Measurements from ENCODE around the gene ATP5F1E.
"Not testable (repeated sequence)": the region's sequence is repeated elsewhere in the genome, so short reads cannot be mapped to it uniquely, and the experiment has no call there.

The ATP5F1E gene

DNA sequence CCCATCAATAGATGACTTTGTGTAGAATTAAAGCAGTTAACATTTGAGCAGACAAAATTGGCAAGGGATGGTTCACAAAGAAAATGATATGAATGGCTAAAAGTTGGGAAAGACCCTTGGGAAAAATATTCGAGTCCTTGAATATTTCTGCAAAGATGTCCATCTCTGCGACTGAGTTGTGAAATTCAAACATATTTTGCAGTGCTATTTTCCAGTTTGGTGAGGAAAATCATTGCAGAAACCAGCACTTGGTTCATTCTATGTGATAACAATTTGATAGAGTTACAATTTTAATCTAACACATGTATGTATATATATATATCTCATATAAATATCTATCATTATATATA, 16.5 kb upstream of the ATP5F1E start:
- no peak overlapping the region for H3K4me3 Mint-ChIP-seq
- H3K27ac Mint-ChIP-seq = no peak overlapping the region
- H3K4me1 Mint-ChIP-seq = peaks cover 24% of the 10 kb centered on the region
- ATAC-seq (no peak), DNase-seq (no peak)
- H3K27me3 Mint-ChIP-seq = peaks cover 26% of the 10 kb centered on the region
- H3K9me3 Mint-ChIP-seq = no peaks in the 10 kb centered on the region

DNA sequence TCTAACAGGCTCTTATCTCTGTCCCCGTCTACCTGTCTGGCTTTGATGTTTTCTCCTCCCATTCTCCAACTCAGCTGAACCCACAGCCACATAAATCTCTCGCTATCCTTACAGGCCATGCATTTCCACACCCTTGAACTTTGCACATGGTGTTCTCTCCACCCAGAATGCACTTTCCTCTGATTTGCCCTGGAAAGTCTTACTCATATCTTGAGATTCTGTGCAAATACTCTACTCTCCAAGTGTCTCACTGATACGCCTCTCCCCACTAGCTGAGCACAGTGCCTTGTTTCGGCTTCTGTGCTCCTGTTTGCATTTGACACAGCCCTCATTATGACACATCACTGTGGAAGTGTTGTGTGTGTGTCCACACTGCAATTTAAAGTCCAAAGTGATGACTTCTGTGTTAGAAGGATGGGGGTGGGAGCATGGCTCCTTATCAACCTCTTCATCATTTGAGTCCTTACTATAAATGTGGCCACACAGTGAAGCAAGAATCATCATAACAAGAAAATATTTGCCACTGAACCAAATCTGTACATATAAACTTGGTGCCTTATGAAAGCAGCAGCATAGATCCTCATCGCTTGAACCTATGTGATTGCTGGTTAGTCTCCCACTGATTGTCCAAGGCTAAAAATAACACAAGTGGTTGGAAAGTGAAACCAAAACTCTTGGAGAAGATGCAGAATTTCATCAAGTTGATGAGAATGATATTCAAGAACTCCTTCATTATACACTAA, 16.0 kb upstream of the ATP5F1E start:
- Mint-ChIP-seq H3K9me3 (no peaks in the 10 kb centered on the region), H3K4me3 (no peak overlapping the region), H3K4me1 (peaks cover 29% of the 10 kb centered on the region), H3K27me3 (peaks cover 26% of the 10 kb centered on the region), H3K27ac (peak overlapping the region in 1 of 2 donors; percentile 18)
- ATAC-seq = peak; percentile 42
- DNase-seq = no peak

DNA sequence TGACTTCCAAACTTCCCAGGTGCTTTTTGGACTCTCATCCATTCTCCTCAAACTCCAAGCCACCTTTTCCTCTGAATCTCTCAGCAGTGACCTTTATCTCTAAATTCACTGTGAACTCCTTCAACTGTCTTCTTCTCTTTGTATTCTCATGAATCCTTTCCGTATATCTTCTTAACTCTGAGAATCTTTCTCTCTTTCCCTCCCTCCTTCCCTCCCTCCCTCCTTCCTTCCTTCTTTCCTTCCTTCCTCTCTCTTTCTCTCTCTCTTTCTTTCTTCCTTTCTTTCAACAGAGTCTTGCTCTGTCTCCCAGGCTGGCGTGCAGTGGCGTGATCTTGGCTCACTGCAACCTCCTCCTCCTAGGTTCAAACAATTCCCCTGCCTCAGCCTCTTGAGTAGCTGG, 14.7 kb upstream of the ATP5F1E start:
- peaks cover 22% of the 10 kb centered on the region for H3K27me3 Mint-ChIP-seq
- no peaks in the 10 kb centered on the region for H3K9me3 Mint-ChIP-seq
- H3K27ac Mint-ChIP-seq = peak overlapping the region in 1 of 2 donors; percentile 9
- no peak for ATAC-seq
- DNase-seq = no peak
- no peak overlapping the region for H3K4me3 Mint-ChIP-seq
- peaks cover 32% of the 10 kb centered on the region for H3K4me1 Mint-ChIP-seq

DNA sequence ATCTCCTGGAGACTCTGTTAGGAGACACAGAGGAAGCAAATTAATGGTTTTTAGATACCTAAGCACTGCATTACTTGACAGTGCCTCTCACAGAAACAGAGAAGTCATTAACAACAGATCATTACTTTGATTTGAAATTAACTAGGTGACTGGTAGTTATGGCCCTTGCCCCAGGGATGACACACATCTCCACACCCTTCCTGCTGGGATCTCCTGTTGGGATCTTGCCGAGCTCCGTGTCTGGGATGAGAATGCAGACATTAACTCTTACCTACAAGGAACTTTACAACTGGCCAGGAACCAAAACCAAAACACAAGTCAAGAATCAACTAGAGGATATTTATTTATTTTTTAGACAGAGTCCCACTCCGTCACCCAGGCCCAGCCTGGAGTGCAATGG, 12.7 kb upstream of the ATP5F1E start:
- DNase-seq (no peak), ATAC-seq (no peak)
- Mint-ChIP-seq H3K4me1 (peaks cover 46% of the 10 kb centered on the region), H3K9me3 (no peaks in the 10 kb centered on the region), H3K4me3 (no peak overlapping the region), H3K27me3 (peaks cover 8% of the 10 kb centered on the region), H3K27ac (no peak overlapping the region)

DNA sequence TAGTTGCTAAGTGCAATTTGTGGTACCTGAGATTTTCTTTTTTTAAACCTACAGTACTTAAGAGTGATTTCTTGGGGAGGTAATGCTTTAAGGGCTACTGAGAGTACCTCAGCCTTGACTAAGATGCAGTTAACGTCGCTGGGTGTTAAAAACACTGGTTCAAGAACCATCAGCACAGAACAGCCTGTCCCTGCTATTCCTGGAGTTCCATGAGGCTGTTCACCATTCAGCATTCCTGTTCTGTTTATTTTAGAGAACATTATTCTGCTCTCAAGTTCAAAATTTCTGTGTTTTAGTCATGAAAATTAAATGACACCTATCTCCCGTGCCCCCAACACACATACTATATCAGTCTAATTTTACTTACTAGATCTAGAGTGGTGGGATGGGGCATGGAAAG, 12.2 kb upstream of the ATP5F1E start:
- Mint-ChIP-seq H3K27ac (no peak overlapping the region), H3K9me3 (no peaks in the 10 kb centered on the region), H3K4me3 (no peak overlapping the region), H3K27me3 (peaks cover 3% of the 10 kb centered on the region), H3K4me1 (peaks cover 46% of the 10 kb centered on the region)
- DNase-seq = no peak
- no peak for ATAC-seq

DNA sequence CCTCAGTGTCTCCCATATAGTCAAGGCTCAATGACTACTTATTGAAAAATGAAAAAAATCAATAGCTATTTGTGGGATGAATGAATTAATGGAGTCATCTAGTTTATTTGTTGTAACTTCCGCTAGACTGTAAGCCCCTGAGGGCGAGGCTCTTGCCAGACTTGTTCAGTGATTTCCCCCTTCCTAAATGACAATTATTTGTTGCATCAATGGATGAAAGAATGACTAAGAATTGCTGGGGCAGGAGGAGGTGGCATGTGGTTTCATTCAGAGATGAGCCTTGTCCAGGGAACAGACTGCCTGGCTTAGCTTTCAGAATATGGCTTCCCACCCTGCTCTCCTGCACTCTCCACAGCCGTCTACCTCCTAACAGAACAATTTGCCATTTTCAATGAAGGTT, 11.6 kb upstream of the ATP5F1E start:
- Mint-ChIP-seq H3K9me3 (no peaks in the 10 kb centered on the region), H3K27me3 (no peaks in the 10 kb centered on the region), H3K4me1 (peaks cover 51% of the 10 kb centered on the region), H3K27ac (peak overlapping the region in 1 of 2 donors; percentile 55), H3K4me3 (peak overlapping the region; percentile 83 to 95)
- DNase-seq (no peak), ATAC-seq (no peak)

DNA sequence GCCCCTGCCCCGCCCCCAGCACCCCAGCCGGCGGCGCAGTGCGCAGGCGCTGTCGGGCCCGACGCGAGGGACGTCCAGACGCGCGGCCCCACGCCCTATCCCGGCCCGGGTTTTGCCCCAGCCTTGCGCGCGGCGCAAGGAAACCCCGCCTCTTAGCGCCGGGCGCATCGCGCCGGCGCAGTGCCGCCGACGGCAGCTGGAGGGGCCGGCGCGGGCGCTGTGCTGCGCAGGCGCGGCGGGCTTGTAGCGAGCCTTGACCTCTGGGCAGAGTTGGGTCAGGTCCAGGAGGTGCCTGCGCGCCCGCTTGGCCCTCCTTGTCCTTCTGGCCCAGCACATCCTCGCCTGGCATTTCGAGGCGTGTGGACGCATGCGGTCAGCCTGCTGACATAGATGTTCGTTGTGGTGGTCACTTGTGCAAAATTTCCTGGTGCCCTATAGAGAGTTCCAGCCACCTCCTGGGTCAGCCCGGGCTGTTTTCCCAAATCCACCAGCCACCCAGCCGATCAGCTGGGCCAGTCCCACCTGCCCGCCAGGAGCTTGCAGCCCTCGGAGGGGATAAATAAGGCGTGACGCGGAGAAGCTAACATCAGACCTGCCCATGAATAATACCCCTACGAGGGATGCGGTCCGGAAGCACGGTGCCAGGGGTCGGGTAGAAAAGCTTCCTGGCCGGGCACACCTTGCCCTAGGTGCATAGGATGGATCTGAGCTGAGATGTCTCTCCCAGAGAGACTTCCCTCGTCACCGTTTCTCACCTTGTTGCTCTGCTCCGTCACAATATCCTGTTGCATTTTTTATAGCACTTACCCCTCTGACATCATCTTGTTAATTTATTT, 10.9 kb upstream of the ATP5F1E start:
- no peaks in the 10 kb centered on the region for H3K27me3 Mint-ChIP-seq
- peak overlapping the region; percentile 83 to 95 for H3K4me3 Mint-ChIP-seq
- peak overlapping the region; percentile 96 to 97 for H3K27ac Mint-ChIP-seq
- no peaks in the 10 kb centered on the region for H3K9me3 Mint-ChIP-seq
- DNase-seq (peak; percentile 95 to 96), ATAC-seq (peak; percentile 97)
- H3K4me1 Mint-ChIP-seq = peaks cover 53% of the 10 kb centered on the region

DNA sequence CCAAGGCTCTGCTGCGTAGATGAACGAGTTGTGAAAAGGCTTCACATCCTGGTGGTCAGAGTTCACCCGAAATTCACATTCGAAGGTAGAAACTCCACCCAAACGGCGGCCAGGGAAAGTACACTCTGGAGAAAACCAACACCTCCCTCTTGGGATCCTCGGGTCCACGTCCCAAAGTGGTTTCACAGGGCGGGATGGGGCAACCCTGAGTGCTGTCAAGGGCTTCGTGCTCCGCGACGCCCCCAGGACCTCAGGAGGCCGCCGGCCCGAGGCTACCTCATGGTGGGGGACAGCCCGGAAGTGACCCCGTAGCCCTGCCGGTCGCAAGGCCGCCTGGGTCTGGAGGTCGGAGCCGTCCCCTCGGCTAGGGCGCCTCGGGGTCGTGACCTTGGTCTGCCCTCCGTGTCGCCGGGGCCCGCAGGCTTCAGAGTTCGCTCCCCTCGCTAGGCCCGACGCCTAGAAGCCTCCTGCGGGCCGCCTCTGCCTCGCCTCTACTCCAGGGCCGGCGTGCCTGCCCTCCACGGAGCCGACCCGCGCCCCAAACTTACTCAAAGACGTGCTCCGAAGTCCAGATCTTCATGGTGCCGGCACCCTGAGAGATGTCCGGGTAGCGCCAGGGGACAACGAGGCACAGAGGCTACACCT, 10.1 kb upstream of the ATP5F1E start, which contains the start of gene PRELID3B:
TSS of gene PRELID3B (minus strand) at position 636 of the 645 bp plus-strand sequence. CDS start at position 580, 56 bp downstream.
- Mint-ChIP-seq H3K9me3 (no peaks in the 10 kb centered on the region), H3K27me3 (no peaks in the 10 kb centered on the region), H3K27ac (peak within 1 kb of the TSS; percentile 96 to 97), H3K4me1 (peaks cover 56% of the 10 kb centered on the region), H3K4me3 (peak within 1 kb of the TSS; percentile 83 to 95)
- peak; percentile 63 for ATAC-seq
- no peak for DNase-seq

DNA sequence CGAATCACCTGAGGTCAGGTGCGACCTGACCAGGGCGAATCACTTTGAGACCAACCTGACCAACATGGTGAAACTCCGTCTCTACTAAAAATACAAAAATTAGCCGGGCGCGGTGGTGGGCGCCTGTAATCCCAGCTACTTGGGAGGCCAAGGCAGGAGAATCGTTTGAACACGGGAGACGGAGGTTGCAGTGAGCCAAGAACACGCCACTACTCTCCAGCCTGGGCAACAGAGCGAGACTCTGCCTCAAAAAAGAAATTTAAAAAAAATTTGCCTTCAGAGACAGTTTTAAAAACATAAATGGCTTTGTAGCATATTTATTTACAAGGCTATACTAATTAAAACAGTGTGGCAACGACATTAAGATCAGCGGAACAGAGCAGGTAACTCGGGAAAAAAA, 9.4 kb upstream of the ATP5F1E start:
- peak overlapping the region; percentile 83 to 95 for H3K4me3 Mint-ChIP-seq
- H3K9me3 Mint-ChIP-seq, ATAC-seq, DNase-seq, H3K27me3 Mint-ChIP-seq: not testable (repeated sequence)
- peaks cover 64% of the 10 kb centered on the region for H3K4me1 Mint-ChIP-seq
- peak overlapping the region; percentile 75 to 79 for H3K27ac Mint-ChIP-seq

DNA sequence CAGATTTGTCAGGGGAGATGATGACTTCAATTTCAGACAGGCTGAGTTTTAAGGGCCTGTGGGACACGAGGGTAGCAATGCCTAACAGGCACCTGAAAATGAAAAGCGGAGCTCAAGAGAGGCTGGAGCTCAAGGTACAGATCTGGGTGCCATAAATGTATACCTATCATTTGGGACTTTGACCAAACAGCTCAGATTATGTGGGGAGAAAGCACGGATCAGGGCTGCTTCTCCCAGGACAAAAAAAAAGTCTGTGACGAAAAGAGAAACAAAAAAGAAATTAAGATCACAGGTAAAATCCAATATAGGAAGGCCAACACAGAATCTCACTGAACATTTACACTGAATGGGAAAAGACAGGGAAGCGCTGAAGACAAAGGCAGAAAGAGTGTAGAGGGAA, 8.5 kb upstream of the ATP5F1E start:
- ATAC-seq = no peak
- no peaks in the 10 kb centered on the region for H3K27me3 Mint-ChIP-seq
- peak overlapping the region; percentile 83 to 95 for H3K4me3 Mint-ChIP-seq
- peak overlapping the region; percentile 29 to 54 for H3K27ac Mint-ChIP-seq
- no peaks in the 10 kb centered on the region for H3K9me3 Mint-ChIP-seq
- no peak for DNase-seq
- H3K4me1 Mint-ChIP-seq = peaks cover 72% of the 10 kb centered on the region

DNA sequence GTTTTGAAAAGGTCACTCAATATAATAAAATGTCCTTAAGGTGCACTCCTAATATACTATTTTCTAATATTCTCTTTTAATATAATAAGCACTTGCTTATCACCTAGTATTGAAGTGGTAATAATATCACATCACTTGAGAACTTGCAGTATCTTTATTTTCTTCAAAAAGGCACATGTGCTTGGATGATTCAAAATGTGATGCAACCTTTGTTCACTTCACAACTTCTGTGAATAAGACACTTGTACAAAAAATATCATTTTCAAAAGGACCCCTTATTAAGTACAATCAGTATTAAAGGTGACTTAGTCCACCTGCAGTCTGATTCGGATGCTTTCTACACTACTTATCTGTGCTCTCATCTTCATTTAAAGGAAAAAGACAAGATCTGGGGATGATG, 7.1 kb upstream of the ATP5F1E start:
- ATAC-seq (no peak), DNase-seq (no peak)
- H3K27ac Mint-ChIP-seq = peak overlapping the region; percentile 61 to 95
- no peaks in the 10 kb centered on the region for H3K27me3 Mint-ChIP-seq
- H3K4me3 Mint-ChIP-seq = peak overlapping the region; percentile 58 to 83
- H3K4me1 Mint-ChIP-seq = peaks cover 77% of the 10 kb centered on the region
- no peaks in the 10 kb centered on the region for H3K9me3 Mint-ChIP-seq

DNA sequence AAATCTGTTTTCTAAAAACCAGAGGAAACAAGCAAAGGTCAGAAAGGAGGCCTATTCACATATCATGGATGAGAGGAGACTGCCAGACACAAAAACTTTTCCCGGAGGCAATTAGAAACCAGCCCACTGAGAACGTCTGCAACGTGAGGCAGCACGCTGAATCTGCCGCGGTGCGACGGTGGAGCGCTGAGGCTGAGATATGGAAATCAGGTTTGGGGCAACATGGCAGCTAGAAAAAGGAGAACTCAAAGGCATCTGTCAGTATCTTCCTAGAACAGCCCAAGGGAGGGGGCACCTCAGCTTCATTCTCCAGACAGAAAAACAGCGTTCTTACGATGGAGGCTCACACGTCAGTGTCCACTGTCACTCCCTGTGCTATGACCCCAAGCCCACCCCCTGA, 5.3 kb upstream of the ATP5F1E start:
- ATAC-seq (no peak), DNase-seq (no peak)
- no peak overlapping the region for H3K27ac Mint-ChIP-seq
- H3K4me3 Mint-ChIP-seq = no peak overlapping the region
- H3K9me3 Mint-ChIP-seq = no peaks in the 10 kb centered on the region
- no peaks in the 10 kb centered on the region for H3K27me3 Mint-ChIP-seq
- peaks cover 77% of the 10 kb centered on the region for H3K4me1 Mint-ChIP-seq

DNA sequence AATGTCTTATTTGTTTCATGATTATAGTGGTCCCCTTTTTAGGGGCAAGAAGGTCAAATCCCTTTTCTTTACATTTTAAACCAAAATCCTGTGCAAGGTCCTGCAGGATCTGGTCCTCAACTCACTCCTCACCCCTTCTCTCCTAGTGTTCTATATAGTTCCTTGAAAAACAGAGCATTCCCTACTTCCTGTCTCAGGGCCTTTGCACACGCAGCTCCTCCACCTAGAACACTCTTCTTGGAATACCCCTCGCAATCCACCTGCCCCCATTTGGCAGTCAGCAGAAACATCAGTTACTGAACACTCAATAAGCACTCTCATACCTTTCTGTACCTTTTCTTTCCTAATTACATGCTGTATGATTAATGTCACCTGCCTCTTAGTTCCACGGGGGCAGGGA, 3.2 kb upstream of the ATP5F1E start:
- no peak for DNase-seq
- ATAC-seq = no peak
- H3K27ac Mint-ChIP-seq = no peak overlapping the region
- no peak overlapping the region for H3K4me3 Mint-ChIP-seq
- H3K9me3 Mint-ChIP-seq = no peaks in the 10 kb centered on the region
- peaks cover 75% of the 10 kb centered on the region for H3K4me1 Mint-ChIP-seq
- H3K27me3 Mint-ChIP-seq = no peaks in the 10 kb centered on the region

DNA sequence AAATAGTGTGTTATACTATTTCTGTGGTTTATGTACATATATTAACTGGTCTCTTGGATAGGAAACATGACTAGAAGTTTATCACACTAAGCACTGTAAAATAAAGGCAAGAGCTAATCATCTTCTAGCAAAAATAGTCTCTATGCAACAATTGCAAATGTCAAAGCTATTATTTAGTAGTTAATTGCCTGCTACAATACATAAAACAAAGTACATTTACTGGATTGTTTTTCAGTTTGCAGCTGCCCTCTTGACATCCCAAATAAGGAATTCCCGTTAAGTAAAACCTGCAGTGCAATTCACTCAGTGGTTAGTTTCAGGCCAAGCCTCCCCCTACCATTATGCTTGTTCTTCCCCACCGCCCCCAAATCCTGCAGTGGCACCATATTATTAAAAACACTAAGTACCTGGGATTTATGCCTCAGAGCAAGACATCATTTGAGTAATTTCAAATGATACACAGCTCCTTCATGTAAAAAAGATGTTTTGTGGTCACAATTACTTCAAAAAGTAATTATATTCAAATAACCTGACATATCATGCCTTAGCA, 1.6 kb upstream of the ATP5F1E start:
- H3K9me3 Mint-ChIP-seq = no peaks in the 10 kb centered on the region
- H3K27me3 Mint-ChIP-seq = no peaks in the 10 kb centered on the region
- H3K4me3 Mint-ChIP-seq = peak overlapping the region in 1 of 2 donors; percentile 11
- no peak overlapping the region for H3K27ac Mint-ChIP-seq
- H3K4me1 Mint-ChIP-seq = peaks cover 75% of the 10 kb centered on the region
- DNase-seq (no peak), ATAC-seq (no peak)

DNA sequence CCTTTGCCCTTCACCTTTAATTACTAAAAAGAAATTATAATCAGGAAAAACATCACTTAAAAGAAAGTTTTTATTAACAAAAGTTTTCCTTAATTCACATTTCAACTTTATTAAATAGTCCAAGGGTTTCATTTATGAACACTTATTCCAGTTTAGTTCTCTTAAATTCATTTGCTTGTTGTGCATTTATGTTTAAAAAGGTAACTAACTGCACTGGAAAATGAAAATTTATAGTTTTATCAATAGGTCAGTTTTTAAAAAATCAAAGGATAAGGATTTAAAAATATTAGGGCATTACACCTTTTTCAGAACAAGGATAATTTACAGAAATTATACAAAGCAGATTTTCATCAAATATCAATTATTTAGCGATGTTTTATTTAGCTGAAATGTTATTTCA, 958 bp upstream of the ATP5F1E start:
- no peak for ATAC-seq
- peaks cover 74% of the 10 kb centered on the region for H3K4me1 Mint-ChIP-seq
- H3K27me3 Mint-ChIP-seq = no peaks in the 10 kb centered on the region
- peak overlapping the region; percentile 91 to 94 for H3K4me3 Mint-ChIP-seq
- peak overlapping the region in 1 of 2 donors; percentile 89 for H3K27ac Mint-ChIP-seq
- DNase-seq = no peak
- no peaks in the 10 kb centered on the region for H3K9me3 Mint-ChIP-seq
